Neural cell (in vitro differentiated cells): ENCODE results near the gene SLC51A.

Experiments used
- CTCF ChIP-seq: fragments of 450-650 bp; IDR thresholded peaks from 2 replicates; pipeline ENCODE4 v1.5.1; 2014; ENCODE audit warnings: antibody characterized with exemption, mild to moderate bottlenecking, moderate library complexity; ENCODE audit not compliant: poor library complexity, severe bottlenecking
- EP300 ChIP-seq: fragments of 450-650 bp; conservative IDR thresholded peaks from 2 replicates; pipeline ENCODE4 v1.6.1; 2014; ENCODE audit warnings: antibody characterized with exemption, mild to moderate bottlenecking, moderate library complexity; ENCODE audit not compliant: poor library complexity, severe bottlenecking
- EZH2 ChIP-seq: fragments of 200-600, 300-800 bp; shearing (Covaris generic), sonication (generic); IDR thresholded peaks from 2 replicates; pipeline ENCODE4 v1.6.1; 2014; ENCODE audit warnings: antibody characterized with exemption, low read length, borderline replicate concordance, mild to moderate bottlenecking; ENCODE audit not compliant: insufficient read depth, poor library complexity, severe bottlenecking
- MXI1 ChIP-seq: fragments of 450-650 bp; conservative IDR thresholded peaks from 2 replicates; pipeline ENCODE4 v1.6.1; 2014; ENCODE audit warnings: antibody characterized with exemption, mild to moderate bottlenecking; ENCODE audit not compliant: poor library complexity, severe bottlenecking
- POLR2AphosphoS5 ChIP-seq: IDR thresholded peaks from 2 replicates; pipeline ENCODE4 v1.6.1; 2012
- RAD21 ChIP-seq: fragments of 450-650 bp; conservative IDR thresholded peaks from 2 replicates; pipeline ENCODE4 v1.6.1; 2014; ENCODE audit warnings: antibody characterized with exemption, mild to moderate bottlenecking, moderate library complexity
- REST ChIP-seq: IDR thresholded peaks from 2 replicates; pipeline ENCODE4 v1.6.1; 2012; ENCODE audit warnings: borderline replicate concordance
- SMC3 ChIP-seq: fragments of 450-650 bp; conservative IDR thresholded peaks from 2 replicates; pipeline ENCODE4 v1.6.1; 2014; ENCODE audit warnings: antibody characterized with exemption, mild to moderate bottlenecking, moderate library complexity; ENCODE audit not compliant: poor library complexity

DNA sequence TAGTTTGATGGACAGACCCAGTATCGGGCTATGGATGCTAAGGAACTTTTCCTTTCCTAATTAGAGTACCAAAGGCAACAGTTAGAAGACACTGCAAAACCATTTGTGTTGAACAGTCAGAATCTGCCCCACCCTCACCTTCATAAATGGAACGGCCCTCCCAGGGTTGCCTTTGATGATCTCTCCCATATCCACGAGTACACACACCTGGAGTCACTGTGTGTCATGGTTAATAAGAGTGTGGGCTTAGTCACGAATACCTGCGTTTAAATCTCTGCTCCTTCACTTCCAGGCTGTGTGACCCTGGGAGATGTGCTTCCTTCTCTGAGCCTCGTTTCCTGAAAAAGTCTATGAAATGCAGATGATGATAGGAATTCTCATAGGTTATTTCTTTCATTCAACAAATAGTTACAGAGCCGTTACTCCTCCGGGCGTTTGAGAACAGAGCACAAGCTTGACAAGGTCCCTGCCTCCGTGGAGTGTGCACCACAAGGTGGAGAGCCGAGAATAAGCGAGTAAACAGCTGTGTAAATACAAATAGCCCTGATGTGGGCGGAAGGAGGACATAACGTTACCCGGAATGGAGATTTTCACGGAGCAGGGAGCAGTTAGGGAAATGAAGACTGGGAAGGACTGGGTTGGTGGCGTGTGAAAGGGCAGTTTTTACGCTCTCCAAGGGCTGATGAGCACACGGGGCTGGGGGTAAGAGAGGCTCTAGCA lies 6.7 kb downstream of the SLC51A start:
- TF ChIP-seq CTCF (no peak), SMC3 (no peak), POLR2AphosphoS5 (no peak), EZH2 (no peak), RAD21 (no peak), EP300 (no peak), REST (no peak), MXI1 (no peak)
